ENCODE results near the gene ANXA2. TPM values are rescaled to one million over a fixed set of nuclear protein-coding genes. Genes with fewer than 3 reads are reported as not detected.
A peak's percentile ranks its signal among the peaks of the same experiment; 100 is the strongest.

Gene ANXA2
- total RNA-seq, 3 donors from 2014 or later: 376 to 796 (median 757) TPM

GRCh38 chr15:60384526-60385126 is 13.2 kb downstream of the ANXA2 start:
- intact Hi-C loops (cut with DNase I, micrococcal nuclease): no loop called here
- H3K36me3 ChIP-seq (ENCODE audit: low read depth): no peaks in the 10 kb centered on the region
- no peak for ATAC-seq
- DNase-seq: no peak
- no peak overlapping the region for H3K4me3 ChIP-seq
- no peak for TF ChIP-seq CTCF (IDR thresholded peaks at IDR 0.05)
- peaks cover 5% of the 10 kb centered on the region for H3K4me1 ChIP-seq (ENCODE audit: low read depth)
- no peaks in the 10 kb centered on the region for H3K9me3 ChIP-seq

- DNase-seq (no peak), ATAC-seq (no peak)
- H3K9me3 ChIP-seq: no peaks in the 10 kb centered on the region
- no peak for TF ChIP-seq CTCF (IDR thresholded peaks at IDR 0.05)
- no peaks in the 10 kb centered on the region for H3K4me1 ChIP-seq (ENCODE audit: low read depth)
- intact Hi-C loops (cut with DNase I, micrococcal nuclease): no loop called here
- H3K36me3 ChIP-seq (ENCODE audit: low read depth): no peaks in the 10 kb centered on the region
- no peak overlapping the region for H3K4me3 ChIP-seq
These were observed 13.7 kb downstream of the ANXA2 start for GRCh38 chr15:60384053-60384452.

DNA sequence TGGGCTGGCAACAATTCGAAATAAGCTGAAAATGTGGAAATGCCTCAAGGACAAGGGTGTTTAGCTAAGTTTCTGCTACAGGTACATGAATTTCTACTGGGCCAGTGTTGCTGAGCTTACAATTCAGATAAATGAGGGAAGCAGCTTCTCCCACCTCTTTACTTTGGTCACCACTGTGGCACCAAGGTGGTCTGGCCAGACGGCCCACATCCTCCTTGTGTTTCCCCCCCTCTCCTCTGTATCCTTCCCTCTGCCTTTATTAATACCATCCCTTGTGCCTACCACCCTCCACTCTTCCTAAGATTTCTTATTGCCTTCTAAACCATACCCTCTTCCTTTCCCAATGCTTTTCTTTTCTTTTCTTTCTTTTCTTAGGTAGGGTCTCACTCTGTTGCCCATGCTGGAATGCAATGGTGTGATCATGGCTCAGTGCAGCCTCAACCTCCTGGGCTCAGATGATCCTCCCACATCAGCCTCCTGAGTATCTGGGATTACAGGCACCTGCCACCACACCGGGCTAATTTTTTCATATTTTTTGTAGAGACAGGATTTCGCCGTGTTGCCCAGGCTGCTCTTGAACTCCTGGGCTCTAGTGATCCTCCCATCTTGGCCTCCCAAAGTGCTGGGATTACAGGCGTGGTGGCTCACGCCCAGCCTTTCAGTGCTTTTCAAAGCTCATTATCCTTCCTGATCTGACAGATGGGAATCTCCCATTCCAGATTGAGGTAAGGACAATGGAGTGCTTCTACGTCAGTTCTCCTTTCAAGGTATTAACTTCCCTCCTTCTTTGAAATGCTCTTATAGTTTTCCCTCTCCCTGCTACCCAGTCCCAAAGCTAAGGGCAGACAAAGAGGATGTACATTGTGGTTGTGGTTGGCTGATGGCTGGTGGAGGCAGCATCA is 14.8 kb downstream of the ANXA2 start:
- intact Hi-C loops (cut with DNase I, micrococcal nuclease): no loop called here
- ATAC-seq (no peak), DNase-seq (no peak)
- Histone ChIP-seq H3K4me1 (ENCODE audit: low read depth) (no peaks in the 10 kb centered on the region), H3K36me3 (ENCODE audit: low read depth) (no peaks in the 10 kb centered on the region), H3K4me3 (no peak overlapping the region), H3K9me3 (no peaks in the 10 kb centered on the region)
- no peak for TF ChIP-seq CTCF (IDR thresholded peaks at IDR 0.05)

- TF ChIP-seq CTCF (IDR thresholded peaks at IDR 0.05): no peak
- intact Hi-C loops (cut with DNase I, micrococcal nuclease): no loop called here
These were observed 16.5 kb downstream of the ANXA2 start for GRCh38 chr15:60381148-60381788.

GRCh38 chr15:60379525-60380274 is 18.1 kb downstream of the ANXA2 start:
- H3K4me3 ChIP-seq: no peak overlapping the region
- no peaks in the 10 kb centered on the region for H3K36me3 ChIP-seq (ENCODE audit: low read depth)
- TF ChIP-seq CTCF (IDR thresholded peaks at IDR 0.05): no peak
- no peaks in the 10 kb centered on the region for H3K4me1 ChIP-seq (ENCODE audit: low read depth)
- intact Hi-C loops (cut with DNase I, micrococcal nuclease): no loop called here
- DNase-seq: no peak
- no peaks in the 10 kb centered on the region for H3K9me3 ChIP-seq
- ATAC-seq: peak; percentile 88

More at GRCh38 chr15:60381148-60381788, 16.5 kb downstream of the ANXA2 start:
- DNase-seq (no peak), ATAC-seq (no peak)
- Histone ChIP-seq H3K4me3 (no peak overlapping the region), H3K9me3 (no peaks in the 10 kb centered on the region), H3K36me3 (ENCODE audit: low read depth) (no peaks in the 10 kb centered on the region), H3K4me1 (ENCODE audit: low read depth) (no peaks in the 10 kb centered on the region)
